HG03103 (cell line): ENCODE measurements around the gene IGFBP5.

Source experiments
- ATAC-seq: cut with Tn5 transposase; IDR thresholded peaks from one replicate; pipeline ENCODE4 v1.9.1; 2021; ENCODE audit warnings: low read depth; ENCODE audit not compliant: unreplicated experiment

IGFBP5 gene

DNA sequence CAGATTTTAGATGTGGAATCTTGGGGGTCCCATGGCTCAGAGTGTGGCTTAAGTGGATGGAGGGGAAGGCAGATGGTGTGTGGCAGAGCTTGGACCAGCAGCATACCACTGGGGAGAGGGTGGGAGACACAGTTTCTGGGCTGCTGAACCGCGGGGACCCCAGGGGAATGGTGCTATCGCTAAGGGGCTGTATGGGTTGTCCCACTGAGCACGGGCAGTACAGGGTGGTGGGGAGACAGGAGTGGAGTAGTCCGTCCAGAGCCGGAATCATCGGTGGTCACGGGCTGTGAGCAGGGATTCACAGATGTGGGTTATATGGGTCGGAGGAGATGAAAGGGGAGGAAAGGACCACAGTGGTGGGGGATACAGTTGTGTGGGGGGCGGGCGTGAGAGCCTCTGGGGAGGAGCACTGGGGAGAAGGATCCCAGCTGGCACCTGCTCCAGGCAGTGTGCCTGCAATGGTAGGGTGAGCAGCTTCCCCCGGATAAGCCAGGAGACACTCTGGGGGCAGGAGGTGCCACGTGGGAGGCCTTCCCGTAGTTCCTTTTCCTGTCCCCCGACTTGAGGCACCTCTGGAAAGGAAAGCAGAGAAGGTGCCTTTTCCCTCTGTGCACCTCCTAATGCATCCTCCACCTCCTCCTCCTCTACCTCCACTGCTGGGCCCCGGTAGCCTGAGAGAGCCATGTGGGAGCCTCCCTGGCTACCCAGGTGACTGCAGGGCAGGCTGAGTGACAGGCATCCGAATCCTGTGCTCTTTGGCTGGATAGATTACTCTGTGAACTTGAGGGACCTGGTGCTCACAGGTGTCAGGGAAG is 24.9 kb downstream of the IGFBP5 start:
- ATAC-seq, result no peak

DNA sequence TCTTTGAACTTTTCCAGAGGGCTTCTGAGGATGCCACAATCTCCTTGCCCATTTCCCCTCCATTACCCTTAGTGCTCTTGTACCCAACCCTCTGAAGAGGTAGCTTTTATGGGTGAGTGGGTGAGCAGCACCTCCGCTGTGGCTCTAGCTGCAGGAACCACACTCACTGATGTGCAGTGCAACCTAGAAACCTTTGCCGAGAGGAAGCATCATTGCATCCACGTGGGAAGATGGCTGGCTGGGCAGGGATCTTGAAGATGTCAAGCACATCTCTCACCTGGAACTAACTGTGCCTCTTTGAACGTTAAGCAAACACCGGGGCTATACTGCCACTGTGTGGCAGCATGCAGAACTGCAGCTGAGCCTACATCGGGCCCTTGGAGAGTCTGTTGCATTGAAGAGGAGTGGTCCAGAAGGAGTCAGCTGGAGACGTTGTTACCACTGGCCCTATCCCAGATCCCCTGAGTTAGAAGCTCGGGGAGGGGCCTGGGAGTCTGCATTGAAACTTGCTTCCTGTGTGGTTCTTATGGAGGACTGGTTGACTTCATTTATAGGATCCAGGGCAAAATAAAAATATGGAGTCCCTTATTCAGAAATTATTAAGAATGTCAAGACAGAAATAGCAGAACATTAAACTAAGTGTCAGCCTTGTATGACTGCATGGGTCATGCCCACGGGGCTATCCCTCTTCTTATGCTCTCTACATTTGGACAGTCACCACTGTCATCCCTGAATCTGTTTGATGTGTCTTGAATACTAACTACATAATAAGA is 28.7 kb downstream of the IGFBP5 start:
- no peak for ATAC-seq

DNA sequence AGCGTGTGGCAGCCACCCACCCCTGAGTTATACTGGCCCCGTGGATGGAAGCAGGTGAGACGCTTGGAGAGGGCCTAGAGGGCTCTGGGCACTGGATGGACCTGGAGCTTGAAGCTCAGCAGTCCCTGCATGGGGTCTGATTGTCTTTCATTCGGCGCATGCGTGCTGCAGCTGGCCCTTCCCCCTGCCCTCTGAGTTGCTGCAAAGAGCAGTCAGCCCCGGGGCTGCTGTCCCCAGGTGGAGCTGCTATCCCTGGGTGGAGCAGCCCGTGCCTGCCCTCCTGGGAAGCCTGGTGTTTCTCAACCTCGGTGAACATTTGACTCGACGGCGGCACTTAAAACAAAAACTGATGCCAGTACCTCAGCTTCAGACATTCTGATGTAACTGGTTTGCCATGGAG is 29.6 kb downstream of the IGFBP5 start:
- ATAC-seq, result no peak

DNA sequence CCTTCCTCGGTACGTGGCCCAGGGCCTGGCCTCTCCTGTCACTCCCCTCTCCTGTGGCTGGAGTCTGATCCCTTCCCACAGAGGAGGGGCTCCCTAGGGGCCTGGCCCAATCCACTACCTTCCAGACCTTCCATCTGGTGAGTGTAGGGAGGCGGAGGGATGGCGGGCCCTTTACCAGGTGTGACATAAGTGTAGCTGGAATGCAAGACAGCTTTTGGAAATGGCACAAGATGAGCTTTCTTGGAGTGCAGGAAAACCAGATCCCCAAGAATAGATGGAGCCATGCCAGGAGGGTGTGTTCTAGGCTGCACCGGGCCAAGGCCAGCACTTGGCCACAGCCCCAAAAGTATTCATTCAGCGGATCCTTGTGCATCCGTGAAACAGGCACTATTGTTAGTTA is 30.1 kb downstream of the IGFBP5 start:
- no peak for ATAC-seq

DNA sequence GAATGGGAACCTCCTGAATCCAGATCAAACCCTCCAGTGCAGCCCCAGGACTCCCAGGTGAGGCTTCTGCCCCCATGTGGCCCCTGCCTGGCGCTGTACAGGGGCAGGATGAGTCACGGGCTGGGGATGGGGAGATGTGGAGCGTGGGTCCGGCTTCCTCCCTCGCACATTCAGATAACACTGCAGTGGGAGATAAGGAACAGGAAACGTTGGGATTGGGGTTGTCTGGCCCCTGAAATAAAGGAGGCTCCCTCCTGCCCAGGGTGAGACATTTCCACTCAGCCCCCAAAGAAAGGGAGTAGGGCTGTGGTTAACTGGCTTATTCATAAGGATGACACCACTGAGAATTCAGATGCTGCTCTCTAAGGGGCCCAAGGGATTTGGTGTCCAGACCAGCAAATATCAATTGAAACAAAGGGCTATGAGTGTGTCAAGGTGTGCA is 30.7 kb downstream of the IGFBP5 start:
- no peak for ATAC-seq

DNA sequence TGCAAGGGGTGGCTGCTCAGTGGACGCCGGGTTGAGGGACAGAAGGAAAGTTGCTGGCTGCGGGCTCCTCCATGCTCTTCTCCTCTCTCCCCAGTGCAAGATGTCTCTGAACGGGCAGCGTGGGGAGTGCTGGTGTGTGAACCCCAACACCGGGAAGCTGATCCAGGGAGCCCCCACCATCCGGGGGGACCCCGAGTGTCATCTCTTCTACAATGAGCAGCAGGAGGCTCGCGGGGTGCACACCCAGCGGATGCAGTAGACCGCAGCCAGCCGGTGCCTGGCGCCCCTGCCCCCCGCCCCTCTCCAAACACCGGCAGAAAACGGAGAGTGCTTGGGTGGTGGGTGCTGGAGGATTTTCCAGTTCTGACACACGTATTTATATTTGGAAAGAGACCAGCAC is 31.5 kb downstream of the IGFBP5 start:
- ATAC-seq, result no peak

DNA sequence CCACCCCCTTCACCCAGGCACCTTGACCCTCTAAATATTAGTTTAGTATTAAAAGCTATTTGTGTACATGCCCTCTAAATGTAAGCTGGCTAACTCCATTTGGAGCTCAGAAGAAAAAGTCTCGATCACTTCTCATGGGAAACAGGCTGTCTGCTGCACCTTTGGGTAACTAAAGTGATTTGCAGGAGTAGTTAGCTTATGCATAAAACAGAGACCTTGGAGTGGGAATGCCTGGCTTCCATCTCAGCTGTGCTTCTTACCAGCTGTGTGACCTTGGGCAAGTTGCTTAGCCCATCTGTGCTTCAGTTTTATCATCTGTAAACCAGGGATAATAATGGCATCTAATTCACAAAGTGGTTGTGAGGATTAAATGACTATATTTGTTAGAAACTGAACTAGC is 32.2 kb downstream of the IGFBP5 start:
- no peak for ATAC-seq

DNA sequence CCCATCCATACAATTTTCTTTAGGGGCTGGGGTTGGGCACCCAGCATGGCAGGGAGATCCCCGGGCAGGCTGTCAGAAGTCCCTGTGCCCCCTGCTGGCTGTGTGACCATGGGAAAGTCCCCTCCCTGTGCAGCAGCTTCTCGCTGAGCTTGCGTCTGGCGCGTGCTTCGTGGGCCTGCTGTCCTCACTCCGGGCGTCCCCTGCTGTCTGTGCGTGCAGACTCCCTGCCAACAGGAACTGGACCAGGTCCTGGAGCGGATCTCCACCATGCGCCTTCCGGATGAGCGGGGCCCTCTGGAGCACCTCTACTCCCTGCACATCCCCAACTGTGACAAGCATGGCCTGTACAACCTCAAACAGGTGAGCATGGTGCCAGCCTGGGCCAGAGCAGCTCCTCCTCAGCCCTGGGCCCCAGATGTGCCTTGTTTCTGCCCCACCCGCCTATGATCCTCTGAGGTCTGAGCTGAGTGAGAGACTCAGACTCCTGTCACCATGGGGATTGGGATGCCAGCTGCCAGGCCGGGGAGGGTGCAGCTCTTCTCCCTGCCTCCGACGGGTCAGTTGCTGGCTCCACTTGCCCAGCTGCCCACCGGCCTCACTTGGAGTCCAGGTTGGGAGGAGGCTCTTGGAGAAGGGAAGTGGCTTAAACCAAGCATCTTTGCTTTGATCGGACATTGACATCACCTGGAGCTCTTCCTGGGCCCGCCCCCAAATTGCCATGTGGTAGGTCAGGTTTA is 33.5 kb downstream of the IGFBP5 start:
- ATAC-seq, result no peak

DNA sequence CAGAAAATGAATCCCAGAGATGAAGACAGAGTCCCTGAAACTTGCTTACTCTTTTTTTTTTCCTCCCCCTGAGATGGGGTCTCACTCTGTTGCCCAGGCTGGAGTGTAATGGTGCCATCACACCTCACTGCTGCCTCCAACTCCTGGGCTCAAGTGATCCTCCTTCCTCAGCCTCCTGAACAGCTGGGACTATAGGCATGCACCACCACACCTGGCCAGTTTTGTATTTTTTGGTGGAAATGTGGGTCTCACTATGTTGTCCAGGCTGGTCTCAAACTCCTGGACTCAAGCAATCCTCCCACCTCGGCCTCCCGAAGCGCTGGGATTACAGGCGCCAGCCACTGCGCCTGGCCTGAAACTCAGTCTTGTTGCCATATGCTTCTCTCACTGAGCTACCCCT is 34.3 kb downstream of the IGFBP5 start:
- ATAC-seq, result no peak

DNA sequence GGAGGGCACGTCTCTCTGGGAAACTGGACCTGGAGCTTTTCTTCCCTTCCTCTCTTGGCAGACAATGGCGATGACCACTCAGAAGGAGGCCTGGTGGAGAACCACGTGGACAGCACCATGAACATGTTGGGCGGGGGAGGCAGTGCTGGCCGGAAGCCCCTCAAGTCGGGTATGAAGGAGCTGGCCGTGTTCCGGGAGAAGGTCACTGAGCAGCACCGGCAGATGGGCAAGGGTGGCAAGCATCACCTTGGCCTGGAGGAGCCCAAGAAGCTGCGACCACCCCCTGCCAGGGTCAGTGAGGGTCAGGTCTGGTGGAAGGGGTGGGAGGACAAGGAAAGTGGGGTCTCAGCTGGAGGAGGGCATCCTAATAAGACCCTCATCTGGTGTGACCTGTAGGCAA is 34.9 kb downstream of the IGFBP5 start:
- no peak for ATAC-seq

DNA sequence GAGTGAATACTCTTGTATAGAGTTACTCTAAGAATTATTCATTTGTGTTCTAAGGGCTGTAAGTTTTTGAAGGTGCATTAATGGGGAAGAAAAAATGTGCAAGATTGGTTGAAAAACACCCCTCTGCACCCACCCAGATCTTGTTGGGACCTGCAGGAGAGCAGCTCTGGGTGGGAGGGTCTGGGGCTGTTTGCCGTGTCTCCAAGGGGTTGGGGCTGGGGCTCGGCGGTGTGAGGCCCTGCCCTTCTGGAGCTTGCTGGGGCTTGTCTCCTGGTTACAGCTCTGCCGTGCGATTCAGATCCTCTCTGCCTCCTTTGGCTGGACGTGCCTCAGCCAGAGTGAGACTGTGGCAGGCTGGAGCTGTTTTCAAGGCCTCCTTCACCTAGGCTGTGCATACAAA is 36.1 kb downstream of the IGFBP5 start:
- no peak for ATAC-seq

DNA sequence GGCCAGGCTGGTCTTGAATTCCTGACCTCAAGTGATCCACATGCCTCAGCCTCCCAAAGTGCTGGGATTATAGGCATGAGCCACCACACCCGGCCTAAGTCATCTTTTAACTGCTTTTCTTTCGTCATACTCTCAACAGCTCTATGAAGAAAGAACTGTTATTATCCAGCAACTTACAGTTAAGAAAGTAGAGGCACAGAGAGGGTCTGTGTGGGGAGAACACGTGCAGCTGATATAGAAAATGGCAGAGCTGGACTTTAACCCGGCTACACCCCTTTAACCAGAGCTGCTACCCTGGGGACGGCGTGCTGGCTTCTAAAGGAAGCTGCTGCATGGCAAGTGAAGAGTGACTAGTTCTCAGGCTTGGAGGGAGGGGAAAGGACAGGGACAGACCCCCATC is 36.6 kb downstream of the IGFBP5 start:
- ATAC-seq, result no peak

DNA sequence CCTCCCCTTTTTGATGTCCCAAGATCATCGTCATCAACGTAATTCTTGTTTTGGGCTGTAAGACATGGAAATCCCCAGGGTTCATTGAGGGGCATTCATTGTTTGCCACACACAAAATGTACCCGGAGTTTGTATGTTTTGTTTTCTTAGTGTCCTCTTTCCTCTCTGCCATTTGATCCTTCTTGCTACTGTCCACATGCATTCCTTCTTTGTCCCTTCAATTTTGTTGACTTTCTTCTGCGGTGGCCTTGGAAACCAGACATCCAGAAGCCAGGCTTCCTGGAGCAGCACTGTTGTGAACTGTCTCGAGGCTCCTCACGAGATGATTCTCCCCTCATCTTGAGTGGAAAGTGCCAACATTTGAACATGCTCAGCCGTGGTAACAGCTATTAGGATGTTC is 37.4 kb downstream of the IGFBP5 start:
- no peak for ATAC-seq

DNA sequence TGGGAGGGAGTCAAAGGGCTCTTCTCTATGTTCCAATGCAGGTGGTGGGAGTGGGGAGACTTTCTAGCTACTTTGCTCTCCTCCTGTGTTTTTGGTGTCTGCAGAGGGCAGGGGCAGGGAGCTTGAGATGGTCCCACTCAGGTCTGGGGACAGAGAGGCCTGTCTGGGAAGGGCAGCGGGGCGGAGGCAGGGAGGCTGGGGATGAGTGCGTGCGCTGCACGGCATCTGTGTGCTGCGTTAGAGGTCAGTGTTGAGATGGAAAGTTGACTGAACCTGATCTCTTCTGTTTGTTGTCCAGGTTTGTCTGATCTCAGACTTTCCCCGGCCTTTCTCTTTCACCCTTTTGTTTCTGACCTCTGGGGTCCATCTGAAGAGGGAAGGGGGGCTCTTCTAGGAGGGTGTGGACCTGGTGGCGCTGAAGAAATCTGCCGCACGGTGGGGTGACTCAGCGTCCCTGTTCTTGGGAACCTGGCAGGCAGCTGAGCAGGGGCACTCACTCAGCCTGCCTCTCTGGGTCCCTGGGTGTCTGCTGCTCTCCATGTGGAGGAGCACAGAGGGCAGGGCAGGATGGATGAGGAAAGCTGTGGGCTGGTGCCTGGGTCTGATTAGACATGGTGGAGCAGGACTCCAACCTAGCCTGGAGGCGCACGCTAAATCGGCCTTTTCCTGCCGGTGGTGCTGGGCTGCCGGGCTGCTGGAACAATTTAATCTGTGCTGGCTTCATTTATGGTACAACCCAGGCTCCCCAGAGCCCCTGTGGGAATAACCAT is 38.1 kb downstream of the IGFBP5 start:
- ATAC-seq, result no peak

DNA sequence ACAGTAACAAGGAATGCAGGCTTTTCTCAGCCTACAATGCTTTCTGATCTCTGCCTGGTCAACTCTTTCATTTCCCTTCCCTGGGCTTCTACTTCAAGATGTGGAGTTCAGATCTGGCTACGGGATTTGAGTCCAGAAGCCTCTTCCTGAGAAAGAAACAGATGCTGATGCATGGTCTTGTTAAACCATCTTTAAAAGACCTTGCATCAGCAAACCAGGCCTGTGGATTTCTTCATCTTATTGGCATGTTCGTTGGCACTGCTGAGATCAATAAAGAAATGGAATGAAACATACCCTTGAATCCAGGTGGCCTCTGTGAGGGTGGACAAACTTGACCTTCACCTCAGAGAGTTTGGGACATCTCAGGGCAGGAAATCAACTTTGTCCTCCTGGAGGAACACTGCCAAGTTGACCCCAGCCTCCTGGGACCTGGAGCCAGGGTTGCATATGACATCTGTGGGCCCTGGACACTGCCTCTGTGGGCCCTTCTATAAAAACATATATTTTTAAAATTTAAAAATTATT is 40.8 kb downstream of the IGFBP5 start:
- no peak for ATAC-seq

DNA sequence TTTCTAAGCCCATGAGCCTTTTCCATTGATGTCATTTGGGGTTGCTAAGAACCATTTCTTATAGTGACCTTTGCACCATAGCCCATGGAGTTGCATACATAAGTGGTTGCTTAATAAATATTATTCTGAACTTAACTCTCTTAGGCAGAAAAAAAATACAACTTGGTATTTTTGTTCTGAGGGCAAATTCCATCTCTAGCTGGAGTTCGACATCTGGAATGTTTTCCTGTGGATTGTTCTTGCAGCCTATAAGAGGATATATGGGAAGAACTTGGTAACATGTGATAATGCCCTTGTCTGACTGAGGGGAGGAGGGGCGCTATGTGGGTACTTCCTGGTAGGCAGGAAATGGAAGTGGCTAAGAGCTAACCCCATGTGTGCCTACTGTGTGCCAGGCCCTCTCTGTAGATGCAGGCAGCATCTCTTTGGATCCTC is 41.4 kb downstream of the IGFBP5 start:
- ATAC-seq, result no peak

DNA sequence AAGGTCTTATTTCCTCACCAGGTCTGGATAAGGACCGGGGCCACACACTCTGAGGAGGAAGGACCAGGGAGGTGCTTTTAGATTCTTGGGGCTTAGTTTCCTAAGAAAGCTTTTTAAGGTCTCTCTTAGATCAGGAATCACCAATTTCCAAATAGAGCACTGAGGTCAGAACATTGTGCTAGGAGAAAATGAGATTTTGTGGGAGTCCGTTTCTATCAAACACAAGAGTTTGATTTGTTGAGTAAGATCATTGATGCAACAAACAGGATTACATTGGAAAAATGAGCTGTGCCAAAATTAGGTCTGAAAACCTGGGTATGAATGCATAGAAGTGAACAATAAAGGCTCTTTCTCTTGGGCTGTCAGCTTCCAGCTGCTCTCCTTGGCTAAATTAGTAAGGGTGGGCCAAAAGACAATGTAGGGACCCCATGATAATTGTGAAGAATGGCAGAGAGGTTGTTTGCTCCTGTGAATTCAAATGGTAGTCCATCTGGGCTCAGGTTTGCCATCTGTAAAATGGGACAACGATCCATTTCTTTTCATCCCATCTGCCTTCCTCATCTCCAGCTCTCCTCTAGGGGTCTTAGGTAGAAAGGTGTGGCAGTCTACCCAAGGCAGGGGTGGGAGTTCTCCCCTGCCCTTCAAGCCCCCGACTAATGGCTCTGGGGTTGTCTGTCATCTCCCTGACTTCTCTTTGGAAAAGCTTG is 42.1 kb downstream of the IGFBP5 start:
- no peak for ATAC-seq

DNA sequence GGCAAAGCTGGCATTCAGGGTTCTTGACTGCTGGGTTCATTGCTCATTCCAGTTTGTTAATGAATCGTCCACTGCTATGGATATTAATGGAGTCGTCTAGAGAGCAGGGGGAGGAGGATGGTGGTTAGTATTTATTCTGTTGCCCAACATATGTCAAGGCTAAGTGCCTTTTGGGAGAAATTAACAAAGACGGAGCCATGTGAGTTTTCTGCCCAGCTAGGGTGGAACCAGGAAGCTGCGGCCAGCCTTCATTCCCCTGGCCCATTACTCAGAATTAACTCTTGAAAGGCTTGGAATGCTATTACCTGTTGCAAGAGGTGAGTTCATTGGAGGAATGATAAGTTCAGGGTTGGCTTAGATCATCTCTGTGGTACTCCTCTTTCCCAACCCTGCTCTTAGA is 42.8 kb downstream of the IGFBP5 start:
- ATAC-seq, result no peak

DNA sequence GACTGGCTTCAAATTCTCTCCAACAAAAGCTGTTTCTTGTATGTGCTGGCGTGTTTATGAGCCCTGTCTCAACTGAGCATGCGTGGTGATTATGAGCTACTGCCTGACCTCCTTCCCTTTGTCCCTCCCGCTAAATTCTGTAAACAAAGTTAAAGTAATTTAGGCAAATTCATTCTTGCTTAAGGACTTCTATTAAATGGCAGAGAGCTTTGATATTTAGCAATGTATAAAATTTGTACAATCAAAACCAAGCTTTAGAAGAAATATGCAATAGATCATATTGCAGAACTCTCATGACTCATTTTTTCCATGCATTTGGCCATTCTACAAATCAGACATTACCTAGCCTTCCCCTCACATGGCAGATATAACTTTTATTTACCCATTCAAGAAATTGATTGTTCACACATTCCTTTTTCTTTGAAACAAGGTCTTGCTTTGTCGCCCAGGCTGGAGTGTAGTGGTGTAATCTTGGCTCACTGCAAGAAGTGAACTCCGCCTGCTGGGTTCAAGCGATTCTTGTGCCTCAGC is 43.9 kb downstream of the IGFBP5 start:
- no peak for ATAC-seq
